ENCODE results near the gene TUFT1. TPM values are rescaled to one million over a fixed set of nuclear protein-coding genes. Genes with fewer than 3 reads are reported as not detected.

Gene TUFT1
- total and polyA plus RNA-seq, 2 of the 13 experiments (the other 11 are each of a cell fraction or from before 2014, with no cell fraction given) = 6.4 to 7.3 TPM

DNA sequence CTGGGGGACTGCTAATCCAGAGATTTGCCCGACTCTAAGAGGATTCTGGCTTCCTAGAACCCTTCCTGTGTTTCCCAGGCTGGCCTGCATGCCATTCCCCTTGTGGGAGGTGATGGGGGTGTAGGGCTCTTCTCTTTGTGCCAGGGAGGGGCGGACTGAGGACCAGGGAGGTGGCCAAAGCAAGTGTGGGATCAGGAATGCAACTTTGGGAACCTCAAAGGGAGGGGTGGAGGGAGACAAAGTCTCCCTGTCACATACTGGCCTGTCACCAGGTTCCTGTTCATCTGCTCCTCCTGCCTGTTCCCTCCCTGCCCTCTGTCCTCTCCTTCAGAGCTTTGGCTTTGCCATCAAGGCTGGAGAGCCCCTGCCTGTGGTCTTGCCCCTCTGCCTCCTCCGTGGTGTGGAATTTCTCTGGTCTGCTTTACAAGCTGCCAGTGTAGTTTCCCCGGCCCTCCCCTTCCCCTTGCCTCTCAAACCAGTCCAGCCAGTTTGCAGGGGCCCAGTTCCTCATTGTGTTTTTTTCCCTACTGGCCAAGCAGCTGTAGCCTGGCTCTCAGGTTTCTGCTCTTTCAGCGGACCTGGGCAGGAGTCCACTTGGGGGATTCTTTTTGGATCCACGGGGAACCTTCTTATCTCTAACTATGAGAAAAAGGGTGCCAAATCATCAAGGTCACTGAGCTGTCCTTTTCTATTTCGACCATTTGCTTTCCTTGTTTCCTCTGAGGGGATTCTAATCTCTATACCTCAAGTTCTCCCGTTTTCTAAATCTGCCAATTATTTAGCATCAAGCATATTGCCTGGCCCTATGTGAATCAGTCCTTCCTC, 27.1 kb upstream of the TUFT1 start:
- Histone ChIP-seq H3K4me2 (ENCODE audit: low read depth, low read length) (peak overlapping the region; percentile 91), H3K4me3 (replicated peaks in 1 of 3; ENCODE audit: insufficient read depth in 1 of 3, low read depth in 2 of 3, low read length in 3 of 3) (peak overlapping the region in 2 of 3 experiments; percentile 71 to 80; a peak in 4 of 6 replicates), H3K36me3 (replicated peaks in 1 of 2; ENCODE audit: control insufficient read depth in 1 of 2, insufficient read depth in 2 of 2, low read length in 2 of 2) (no peaks in the 10 kb centered on the region), H3K4me1 (ENCODE audit: insufficient read depth, low read length) (peaks cover 71% of the 10 kb centered on the region), H3K9me3 (ENCODE audit: low read length) (no peaks in the 10 kb centered on the region), H4K20me1 (ENCODE audit: insufficient read depth, low read length) (no peaks in the 10 kb centered on the region), H3K27me3 (ENCODE audit: control insufficient read depth in 1 of 2, insufficient read depth in 2 of 2, low read length in 2 of 2) (peaks cover 0 to 16% of the 10 kb centered on the region in 2 experiments; a peak in 2 of 5 replicates), H3K79me2 (ENCODE audit: insufficient read depth, low read length) (no peaks in the 10 kb centered on the region), H2AFZ (ENCODE audit: low read length) (no peak overlapping the region), H3K27ac (ENCODE audit: extremely low read length, insufficient read depth, low read length) (peak overlapping the region; percentile 58), H3K9ac (ENCODE audit: insufficient read depth, low read depth, low read length) (peak overlapping the region; percentile 14; the same call in 1 of the 2 replicates)
- peak; percentile 12; the same call in 2 of the 3 replicates for ATAC-seq
- in situ Hi-C loops (cut with HindIII; ENCODE audit: extremely low pct_ligation_motif_present, low pct_unique_long_range_greater_than_20kb) (no loop called here), intact Hi-C loops (cut with micrococcal nuclease; ENCODE audit: unreplicated experiment) (no loop called here)
- FAIRE-seq = no peak
- BruUV-seq (replicated peaks) = no TSS peak
- no peak for DNase-seq (ENCODE audit: low spot score)
- WGBS (ENCODE audit: low lambda C conversion rate) = 2% methylated on average over 6 of the region's 8 CpGs
- POLR2A ChIA-PET = interaction anchor here (2.4 kb wide), 1 partner anchor 27 kb away, joined by 11 read pairs; no protein-coding TSS in a partner anchor
- CTCF ChIA-PET (ENCODE audit: low intra/inter-chr PET ratio, low total read pairs) = no interaction called here
- no peak for TF ChIP-seq NCOA5 (CRISPR knock-in tag; IDR thresholded peaks at IDR 0.05)
- TF ChIP-seq ATRX (CRISPR knock-in tag; IDR thresholded peaks at IDR 0.05; ENCODE audit: borderline replicate concordance) = no peak
- TF ChIP-seq ZNF777 (CRISPR knock-in tag; IDR thresholded peaks at IDR 0.05) = no peak
- no peak for TF ChIP-seq NFRKB (IDR thresholded peaks at IDR 0.05)
- peak; percentile 12 for TF ChIP-seq TEAD3 (CRISPR knock-in tag; optimal IDR thresholded peaks at IDR 0.05; ENCODE audit: borderline replicate concordance)
- TF ChIP-seq, protein P1, sequence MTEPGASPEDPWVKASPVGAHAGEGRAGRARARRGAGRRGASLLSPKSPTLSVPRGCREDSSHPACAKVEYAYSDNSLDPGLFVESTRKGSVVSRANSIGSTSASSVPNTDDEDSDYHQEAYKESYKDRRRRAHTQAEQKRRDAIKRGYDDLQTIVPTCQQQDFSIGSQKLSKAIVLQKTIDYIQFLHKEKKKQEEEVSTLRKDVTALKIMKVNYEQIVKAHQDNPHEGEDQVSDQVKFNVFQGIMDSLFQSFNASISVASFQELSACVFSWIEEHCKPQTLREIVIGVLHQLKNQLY (CRISPR knock-in tag; IDR thresholded peaks at IDR 0.05) = no peak
- no peak for TF ChIP-seq ZNF614 (CRISPR knock-in tag; IDR thresholded peaks at IDR 0.05; ENCODE audit: borderline replicate concordance)
- no peak for TF ChIP-seq ZFP62 (CRISPR knock-in tag; IDR thresholded peaks at IDR 0.05)
- TF ChIP-seq, protein P2, sequence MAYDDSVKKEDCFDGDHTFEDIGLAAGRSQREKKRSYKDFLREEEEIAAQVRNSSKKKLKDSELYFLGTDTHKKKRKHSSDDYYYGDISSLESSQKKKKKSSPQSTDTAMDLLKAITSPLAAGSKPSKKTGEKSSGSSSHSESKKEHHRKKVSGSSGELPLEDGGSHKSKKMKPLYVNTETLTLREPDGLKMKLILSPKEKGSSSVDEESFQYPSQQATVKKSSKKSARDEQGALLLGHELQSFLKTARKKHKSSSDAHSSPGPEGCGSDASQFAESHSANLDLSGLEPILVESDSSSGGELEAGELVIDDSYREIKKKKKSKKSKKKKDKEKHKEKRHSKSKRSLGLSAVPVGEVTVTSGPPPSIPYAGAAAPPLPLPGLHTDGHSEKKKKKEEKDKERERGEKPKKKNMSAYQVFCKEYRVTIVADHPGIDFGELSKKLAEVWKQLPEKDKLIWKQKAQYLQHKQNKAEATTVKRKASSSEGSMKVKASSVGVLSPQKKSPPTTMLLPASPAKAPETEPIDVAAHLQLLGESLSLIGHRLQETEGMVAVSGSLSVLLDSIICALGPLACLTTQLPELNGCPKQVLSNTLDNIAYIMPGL (CRISPR knock-in tag; IDR thresholded peaks at IDR 0.05; ENCODE audit: borderline replicate concordance in 1 of 2, low read depth in 1 of 2) = no peak
- no peak for TF ChIP-seq TSC22D2 (CRISPR knock-in tag; IDR thresholded peaks at IDR 0.05; ENCODE audit: borderline replicate concordance)
- TF ChIP-seq HOXA7 (CRISPR knock-in tag; IDR thresholded peaks at IDR 0.05) = no peak
- peak; percentile 25; the same call in 1 of the 2 replicates for TF ChIP-seq ZNF136 (CRISPR knock-in tag; IDR thresholded peaks at IDR 0.05; ENCODE audit: low read depth)
- TF ChIP-seq ZNF547 (CRISPR knock-in tag; IDR thresholded peaks at IDR 0.05) = 0 out of 2 replicates have a peak, but pooled peaks have one; percentile 8
- 0 out of 2 replicates have a peak, but pooled peaks have one; percentile 47 for TF ChIP-seq ISL2 (CRISPR knock-in tag; IDR thresholded peaks at IDR 0.05)
- TF ChIP-seq ZNF773 (CRISPR knock-in tag; IDR thresholded peaks at IDR 0.05; ENCODE audit: borderline replicate concordance) = no peak
- TF ChIP-seq ATF7-NPFF (CRISPR knock-in tag; IDR thresholded peaks at IDR 0.05; ENCODE audit: low read depth) = no peak
- TF ChIP-seq NONO (IDR thresholded peaks at IDR 0.05) = no peak
- TF ChIP-seq NONO (CRISPR knock-in tag; conservative IDR thresholded peaks at IDR 0.05) = no peak; the same call in 1 of the 2 replicates
- peak; percentile 45; the same call in 1 of the 2 replicates for TF ChIP-seq ZNF607 (CRISPR knock-in tag; IDR thresholded peaks at IDR 0.05; ENCODE audit: borderline replicate concordance)
- TF ChIP-seq ZNF556 (CRISPR knock-in tag; IDR thresholded peaks at IDR 0.05; ENCODE audit: borderline replicate concordance) = no peak
